PC-3 (cell line): ENCODE measurements around the gene GNAT2.

Source experiments
- CTCF ChIP-seq: fragments of 300-600 bp; sonication (generic); conservative IDR thresholded peaks from 2 replicates; pipeline ENCODE4 v1.5.1; 2017; ENCODE audit warnings: antibody characterized with exemption, low read depth, mild to moderate bottlenecking, low read length
- EZH2phosphoT487 ChIP-seq: fragments of 300-600 bp; sonication (generic); IDR thresholded peaks from 2 replicates; pipeline ENCODE4 v1.6.1; 2018; ENCODE audit warnings: mild to moderate bottlenecking, antibody characterized with exemption, low read length, borderline replicate concordance

GRCh38 chr1:109657395-109657794 is 38.0 kb upstream of the GNAT2 start:
- TF ChIP-seq CTCF (no peak), EZH2phosphoT487 (no peak)
